GM10266 (cell line): ENCODE results near the gene SIRT3.

Experiments used
- DNase-seq: peaks from one replicate; pipeline ENCODE4 v3.0.0; 2012; ENCODE audit errors: extremely low spot score
- TF ChIP-seq, protein P1 (sequence below): IDR thresholded peaks from 2 replicates; pipeline ENCODE4 v1.5.1; 2012; ENCODE audit warnings: mild to moderate bottlenecking, low read depth; ENCODE audit not compliant: control insufficient read depth, insufficient read depth; ENCODE audit errors: missing control alignments

SIRT3 gene

GRCh38 chr11:208917-209260 lies 27.3 kb downstream of the SIRT3 start:
- TF ChIP-seq, protein P1, sequence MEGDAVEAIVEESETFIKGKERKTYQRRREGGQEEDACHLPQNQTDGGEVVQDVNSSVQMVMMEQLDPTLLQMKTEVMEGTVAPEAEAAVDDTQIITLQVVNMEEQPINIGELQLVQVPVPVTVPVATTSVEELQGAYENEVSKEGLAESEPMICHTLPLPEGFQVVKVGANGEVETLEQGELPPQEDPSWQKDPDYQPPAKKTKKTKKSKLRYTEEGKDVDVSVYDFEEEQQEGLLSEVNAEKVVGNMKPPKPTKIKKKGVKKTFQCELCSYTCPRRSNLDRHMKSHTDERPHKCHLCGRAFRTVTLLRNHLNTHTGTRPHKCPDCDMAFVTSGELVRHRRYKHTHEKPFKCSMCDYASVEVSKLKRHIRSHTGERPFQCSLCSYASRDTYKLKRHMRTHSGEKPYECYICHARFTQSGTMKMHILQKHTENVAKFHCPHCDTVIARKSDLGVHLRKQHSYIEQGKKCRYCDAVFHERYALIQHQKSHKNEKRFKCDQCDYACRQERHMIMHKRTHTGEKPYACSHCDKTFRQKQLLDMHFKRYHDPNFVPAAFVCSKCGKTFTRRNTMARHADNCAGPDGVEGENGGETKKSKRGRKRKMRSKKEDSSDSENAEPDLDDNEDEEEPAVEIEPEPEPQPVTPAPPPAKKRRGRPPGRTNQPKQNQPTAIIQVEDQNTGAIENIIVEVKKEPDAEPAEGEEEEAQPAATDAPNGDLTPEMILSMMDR, result no peak
- no peak for DNase-seq

GRCh38 chr11:208181-208916 lies 27.8 kb downstream of the SIRT3 start:
- peak; percentile 94 for DNase-seq
- TF ChIP-seq, protein P1, result peak; percentile 6

GRCh38 chr11:207863-208180 lies 28.3 kb downstream of the SIRT3 start:
- peak; percentile 57 for DNase-seq

GRCh38 chr11:207208-207862 lies 28.8 kb downstream of the SIRT3 start, which contains the start of the genes BET1L and RIC8A:
BET1L (minus strand) TSS chr11:207399; CDS start chr11:207321, 78 bp downstream.
RIC8A (plus strand) TSS chr11:207708; CDS start chr11:208855, 1,147 bp downstream.
- DNase-seq, result peak; percentile 99

More at GRCh38 chr11:207863-208180, 28.3 kb downstream of the SIRT3 start:
- TF ChIP-seq, protein P1, result no peak

GRCh38 chr11:206526-207207 lies 29.5 kb downstream of the SIRT3 start:
- peak; percentile 44 for DNase-seq

More at GRCh38 chr11:207208-207862, 28.8 kb downstream of the SIRT3 start, which contains the start of the genes BET1L and RIC8A:
- TF ChIP-seq, protein P1, result no peak

DNA sequence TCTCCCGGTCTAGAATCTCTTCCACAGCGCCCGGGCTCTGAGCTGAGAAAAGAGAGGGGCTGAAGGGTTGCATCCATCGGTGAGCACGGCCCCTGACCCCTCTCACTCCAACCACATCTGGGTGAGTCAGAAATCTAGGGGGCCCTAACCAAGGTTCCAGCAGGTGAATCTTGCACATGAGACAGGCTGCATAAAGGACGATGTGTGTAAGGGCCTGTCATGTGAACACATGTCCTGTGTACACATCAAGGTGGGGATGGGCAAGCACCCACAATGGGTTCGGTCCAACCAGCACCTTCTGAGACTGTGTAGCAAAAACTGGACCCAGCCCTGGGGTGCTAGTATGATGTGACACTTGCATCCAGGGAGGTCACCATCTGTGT lies 30.1 kb downstream of the SIRT3 start:
- TF ChIP-seq, protein P1, result no peak
- DNase-seq, result no peak

More at GRCh38 chr11:206526-207207, 29.5 kb downstream of the SIRT3 start:
- TF ChIP-seq, protein P1, result no peak
